Measurements from ENCODE around the gene KAZN.

KAZN gene

GRCh38 chr1:15071936-15072335 lies 473.5 kb downstream of the KAZN start:
- DNase-seq = no peak

- no peak for DNase-seq
Measured at GRCh38 chr1:15073799-15074308, 475.4 kb downstream of the KAZN start.

- DNase-seq = no peak
Measured at GRCh38 chr1:15075175-15075574, 476.7 kb downstream of the KAZN start.

- DNase-seq = no peak
Measured at GRCh38 chr1:15075817-15076216, 477.3 kb downstream of the KAZN start.

- DNase-seq = no peak
Measured at GRCh38 chr1:15076807-15077206, 478.3 kb downstream of the KAZN start.

GRCh38 chr1:15077384-15077783 lies 478.9 kb downstream of the KAZN start:
- no peak for DNase-seq

- DNase-seq = no peak
Measured at GRCh38 chr1:15080328-15081007, 482.0 kb downstream of the KAZN start.

- DNase-seq = peak; percentile 76
Measured at GRCh38 chr1:15081102-15081501, 482.6 kb downstream of the KAZN start.

GRCh38 chr1:15083578-15083977 lies 485.1 kb downstream of the KAZN start:
- no peak for DNase-seq

GRCh38 chr1:15088281-15088971 lies 489.9 kb downstream of the KAZN start:
- peak; percentile 74 for DNase-seq

GRCh38 chr1:15089258-15089992 lies 490.9 kb downstream of the KAZN start:
- DNase-seq = peak; percentile 44

- DNase-seq = peak; percentile 68
Measured at GRCh38 chr1:15090373-15090772, 491.9 kb downstream of the KAZN start.

GRCh38 chr1:15094056-15094455 lies 495.6 kb downstream of the KAZN start:
- DNase-seq = no peak

- DNase-seq = no peak
Measured at GRCh38 chr1:15094719-15095495, 496.4 kb downstream of the KAZN start.

- no peak for DNase-seq
Measured at GRCh38 chr1:15095496-15095875, 497.0 kb downstream of the KAZN start.

- DNase-seq = no peak
Measured at GRCh38 chr1:15096293-15096692, 497.8 kb downstream of the KAZN start.

- no peak for DNase-seq
Measured at GRCh38 chr1:15098176-15099125, 500.0 kb downstream of the KAZN start.

GRCh38 chr1:15099441-15100120 lies 501.1 kb downstream of the KAZN start:
- DNase-seq = no peak

GRCh38 chr1:15100121-15100879 lies 501.8 kb downstream of the KAZN start:
- peak; percentile 64 for DNase-seq

Measured in femur (tissue), 1 donor.